PC-9 (cell line): ENCODE data around the gene GPATCH3.

ENCODE experiments used
- CTCF ChIP-seq: fragments of 200-600 bp; sonication (generic); conservative IDR thresholded peaks from 2 replicates; pipeline ENCODE4 v1.6.1; 2017; ENCODE audit warnings: mixed run types, antibody characterized with exemption, mild to moderate bottlenecking, moderate library complexity
- EZH2 ChIP-seq: fragments of 200-600 bp; sonication (generic); IDR thresholded peaks from 2 replicates; pipeline ENCODE4 v1.8.0; 2017; ENCODE audit warnings: antibody characterized with exemption, low read depth

GRCh38 chr1:26910343-26911160, 10.3 kb upstream of the GPATCH3 start:
- no peak for TF ChIP-seq CTCF
- no peak for TF ChIP-seq EZH2
